SU-DHL-6 (cell line): Measurements from ENCODE around the gene IFNGR2.

Experiments used
- H2AFZ ChIP-seq: fragments of 200-600 bp; sonication (generic); 2 replicates; pipeline ENCODE4 v1.6.1; 2014; ENCODE audit warnings: low read depth, mild to moderate bottlenecking, moderate library complexity, mixed read lengths, antibody characterized with exemption, low read length; ENCODE audit not compliant: severe bottlenecking
- H3F3A ChIP-seq: fragments of 200-600 bp; shearing (Covaris generic); 2 replicates; pipeline ENCODE4 v1.6.0; 2016; ENCODE audit warnings: antibody characterized with exemption, mild to moderate bottlenecking; ENCODE audit not compliant: insufficient read depth
- H3K27ac ChIP-seq: fragments of 200-600 bp; sonication (generic); 2 replicates; pipeline ENCODE4 v1.5.1; 2016; ENCODE audit warnings: low read depth, mild to moderate bottlenecking, low read length, moderate library complexity, mixed read lengths
- H3K27me3 ChIP-seq: fragments of 200-600 bp; sonication (generic), shearing (Covaris generic); 2 replicates; pipeline ENCODE4 v1.6.0; 2014; ENCODE audit warnings: mild to moderate bottlenecking, low read length
- H3K36me3 ChIP-seq: fragments of 200-600 bp; sonication (generic); 2 replicates; pipeline ENCODE4 v1.6.1; 2014; ENCODE audit warnings: mild to moderate bottlenecking, low read length, mixed read lengths
- H3K4me2 ChIP-seq: fragments of 300-600, 200-600 bp; shearing (Covaris generic), sonication (generic); 2 replicates; pipeline ENCODE4 v1.6.0; 2014; ENCODE audit warnings: low read length, low read depth, mild to moderate bottlenecking; ENCODE audit not compliant: poor library complexity, severe bottlenecking
- H3K4me3 ChIP-seq: fragments of 200-600 bp; sonication (generic); 2 replicates; pipeline ENCODE4 v1.5.1; 2014; ENCODE audit warnings: antibody characterized with exemption, low read length, mild to moderate bottlenecking, mixed read lengths; ENCODE audit not compliant: insufficient read depth, poor library complexity, severe bottlenecking
- H3K79me2 ChIP-seq: fragments of 200-600 bp; sonication (generic); 2 replicates; pipeline ENCODE4 v1.6.1; 2014; ENCODE audit warnings: mild to moderate bottlenecking, low read length, moderate library complexity; ENCODE audit not compliant: insufficient read depth
- H3K9ac ChIP-seq: fragments of 200-600 bp; sonication (generic); 2 replicates; pipeline ENCODE4 v1.7.0; 2014; ENCODE audit warnings: mild to moderate bottlenecking, low read length
- H3K9me2 ChIP-seq: fragments of 200-600 bp; sonication (generic); replicated peaks from 2 replicates; pipeline ENCODE4 v1.6.1; 2014; ENCODE audit warnings: low read length; ENCODE audit not compliant: insufficient read depth
- H3K9me3 ChIP-seq: fragments of 200-600 bp; sonication (generic); 2 replicates; pipeline ENCODE4 v1.6.1; 2014; ENCODE audit warnings: low read length, mixed read lengths; ENCODE audit not compliant: insufficient read depth
- H4K20me1 ChIP-seq: fragments of 200-600 bp; sonication (generic); 2 replicates; pipeline ENCODE4 v1.6.1; 2014; ENCODE audit warnings: low read depth, mild to moderate bottlenecking, antibody characterized with exemption, low read length, moderate library complexity, mixed read lengths
- EZH2phosphoT487 ChIP-seq: fragments of 200-600 bp; sonication (generic), shearing (Covaris generic); conservative IDR thresholded peaks from 2 replicates; pipeline ENCODE4 v1.6.1; 2018; ENCODE audit warnings: mild to moderate bottlenecking, antibody characterized with exemption, low read length, moderate library complexity, mixed read lengths
- TF ChIP-seq, protein P1 (sequence below): fragments of 200-600 bp; sonication (generic); IDR thresholded peaks from one replicate; pipeline ENCODE4 v1.5.1; 2017; ENCODE audit warnings: antibody characterized with exemption, mild to moderate bottlenecking, low read length, moderate library complexity; ENCODE audit not compliant: insufficient read depth, poor library complexity, severe bottlenecking

The IFNGR2 gene

DNA sequence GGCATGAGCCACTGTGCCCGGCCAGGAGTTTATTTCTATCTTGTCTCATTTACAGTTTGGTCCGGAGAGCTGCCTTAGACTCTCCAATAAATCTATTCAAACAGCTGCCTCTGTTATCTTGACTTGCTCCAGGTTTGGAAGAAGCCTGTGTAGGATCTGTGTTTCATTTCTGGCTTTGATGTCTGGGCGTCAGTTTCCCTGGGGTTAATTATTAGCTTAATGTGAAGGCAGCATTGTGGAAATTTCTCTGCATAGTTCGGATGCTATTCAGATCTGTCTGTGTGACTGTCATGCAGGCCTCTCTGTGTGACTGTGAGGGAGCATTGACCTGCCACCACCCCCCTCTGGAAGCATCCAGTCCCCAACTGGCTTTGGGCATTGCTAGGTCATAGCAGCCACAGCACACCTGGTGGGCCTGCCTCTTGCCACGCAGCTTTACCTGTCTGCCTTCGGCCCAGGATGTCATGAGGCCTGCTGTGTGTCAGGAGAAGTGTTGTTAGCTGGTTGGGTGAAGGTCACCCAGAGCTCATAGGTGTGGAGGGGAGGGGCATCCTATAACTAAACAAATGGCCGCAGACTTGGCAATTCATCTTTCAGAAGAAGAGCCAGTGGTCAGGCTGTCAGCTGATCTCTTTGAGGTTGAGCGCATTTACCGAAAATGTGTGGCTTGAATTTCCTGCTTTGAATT, 9.8 kb downstream of the IFNGR2 start:
- H4K20me1 ChIP-seq = peaks cover 17% of the 10 kb centered on the region
- H2AFZ ChIP-seq = no peak overlapping the region
- H3F3A ChIP-seq = peaks cover 7% of the 10 kb centered on the region
- H3K79me2 ChIP-seq = peaks cover 100% of the 10 kb centered on the region
- no peak overlapping the region for H3K4me3 ChIP-seq
- H3K9me2 ChIP-seq = no peaks in the 10 kb centered on the region
- H3K4me2 ChIP-seq = no peak overlapping the region
- H3K9ac ChIP-seq = no peak overlapping the region
- no peak overlapping the region for H3K27ac ChIP-seq
- TF ChIP-seq, protein P1, sequence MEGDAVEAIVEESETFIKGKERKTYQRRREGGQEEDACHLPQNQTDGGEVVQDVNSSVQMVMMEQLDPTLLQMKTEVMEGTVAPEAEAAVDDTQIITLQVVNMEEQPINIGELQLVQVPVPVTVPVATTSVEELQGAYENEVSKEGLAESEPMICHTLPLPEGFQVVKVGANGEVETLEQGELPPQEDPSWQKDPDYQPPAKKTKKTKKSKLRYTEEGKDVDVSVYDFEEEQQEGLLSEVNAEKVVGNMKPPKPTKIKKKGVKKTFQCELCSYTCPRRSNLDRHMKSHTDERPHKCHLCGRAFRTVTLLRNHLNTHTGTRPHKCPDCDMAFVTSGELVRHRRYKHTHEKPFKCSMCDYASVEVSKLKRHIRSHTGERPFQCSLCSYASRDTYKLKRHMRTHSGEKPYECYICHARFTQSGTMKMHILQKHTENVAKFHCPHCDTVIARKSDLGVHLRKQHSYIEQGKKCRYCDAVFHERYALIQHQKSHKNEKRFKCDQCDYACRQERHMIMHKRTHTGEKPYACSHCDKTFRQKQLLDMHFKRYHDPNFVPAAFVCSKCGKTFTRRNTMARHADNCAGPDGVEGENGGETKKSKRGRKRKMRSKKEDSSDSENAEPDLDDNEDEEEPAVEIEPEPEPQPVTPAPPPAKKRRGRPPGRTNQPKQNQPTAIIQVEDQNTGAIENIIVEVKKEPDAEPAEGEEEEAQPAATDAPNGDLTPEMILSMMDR = no peak
- TF ChIP-seq EZH2phosphoT487 = no peak
- no peaks in the 10 kb centered on the region for H3K27me3 ChIP-seq
- no peaks in the 10 kb centered on the region for H3K9me3 ChIP-seq
- peaks cover 22% of the 10 kb centered on the region; the same call in 1 of the 2 replicates for H3K36me3 ChIP-seq

DNA sequence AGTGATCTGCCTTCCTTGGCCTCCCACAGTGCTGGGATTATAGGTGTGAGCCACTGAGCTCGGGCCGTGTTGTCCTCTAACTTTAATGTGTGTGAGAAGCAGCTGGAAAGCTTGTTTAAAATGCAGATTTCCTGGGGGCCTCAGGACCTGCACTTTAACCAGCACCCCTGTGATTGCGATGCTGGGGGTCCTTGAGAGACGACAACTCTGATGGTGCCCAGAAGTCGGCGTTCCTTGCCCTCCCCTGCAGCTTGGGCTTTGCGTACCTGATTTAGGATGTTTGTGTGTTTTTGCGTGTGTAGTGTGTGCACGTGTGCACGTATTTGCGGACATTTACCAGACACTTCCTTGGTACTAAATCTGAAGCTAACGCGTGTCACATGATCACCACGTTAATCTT, 10.9 kb downstream of the IFNGR2 start:
- Histone ChIP-seq H2AFZ (no peak overlapping the region), H3K9me3 (no peaks in the 10 kb centered on the region), H3K9ac (no peak overlapping the region), H4K20me1 (peaks cover 17% of the 10 kb centered on the region), H3K4me3 (no peak overlapping the region), H3K36me3 (peaks cover 30% of the 10 kb centered on the region), H3F3A (peaks cover 10% of the 10 kb centered on the region), H3K27me3 (no peaks in the 10 kb centered on the region), H3K4me2 (no peak overlapping the region), H3K27ac (no peak overlapping the region), H3K79me2 (peaks cover 98% of the 10 kb centered on the region), H3K9me2 (no peaks in the 10 kb centered on the region)
- TF ChIP-seq, protein P1 = no peak
- TF ChIP-seq EZH2phosphoT487 = no peak

DNA sequence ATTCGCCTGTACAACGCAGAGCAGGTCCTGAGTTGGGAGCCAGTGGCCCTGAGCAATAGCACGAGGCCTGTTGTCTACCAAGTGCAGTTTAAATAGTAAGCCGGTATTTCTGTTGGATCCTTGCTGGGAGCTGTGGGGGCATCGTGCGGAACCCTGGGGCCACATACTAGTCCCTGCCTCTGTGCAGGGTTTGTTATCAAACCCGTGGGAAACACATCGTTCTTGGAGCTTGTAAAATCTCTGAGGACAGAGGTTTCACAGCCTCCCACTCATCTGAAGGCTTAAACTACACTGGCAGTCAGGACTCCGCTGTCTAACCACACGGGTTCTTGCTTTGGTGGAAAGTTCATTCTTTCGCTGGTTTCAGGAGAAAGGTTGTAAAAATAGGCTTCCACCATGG, 11.7 kb downstream of the IFNGR2 start:
- Histone ChIP-seq H3K27ac (no peak overlapping the region), H2AFZ (no peak overlapping the region), H4K20me1 (peaks cover 17% of the 10 kb centered on the region), H3K79me2 (peaks cover 98% of the 10 kb centered on the region), H3K9me3 (no peaks in the 10 kb centered on the region), H3K4me2 (no peak overlapping the region), H3K4me3 (no peak overlapping the region), H3F3A (peaks cover 10% of the 10 kb centered on the region), H3K9ac (no peak overlapping the region), H3K27me3 (no peaks in the 10 kb centered on the region), H3K9me2 (no peaks in the 10 kb centered on the region), H3K36me3 (peaks cover 30% of the 10 kb centered on the region)
- TF ChIP-seq, protein P1 = no peak
